GM12865 (cell line): ENCODE data around the gene BID.

Experiments
- DNase-seq: peaks from one replicate; pipeline ENCODE4 v3.0.0; 2010; ENCODE audit warnings: low read depth
- H3K4me3 ChIP-seq: 2 replicates; pipeline ENCODE4 v1.5.1; 2011; ENCODE audit warnings: mild to moderate bottlenecking, low read depth, low read length, control low read depth
- CTCF ChIP-seq: IDR thresholded peaks from 2 replicates; pipeline ENCODE4 v1.5.1; 2011; ENCODE audit warnings: low read length, control low read depth, low read depth, inconsistent platforms; ENCODE audit not compliant: insufficient read depth; ENCODE audit errors: missing control alignments

Gene BID

DNA sequence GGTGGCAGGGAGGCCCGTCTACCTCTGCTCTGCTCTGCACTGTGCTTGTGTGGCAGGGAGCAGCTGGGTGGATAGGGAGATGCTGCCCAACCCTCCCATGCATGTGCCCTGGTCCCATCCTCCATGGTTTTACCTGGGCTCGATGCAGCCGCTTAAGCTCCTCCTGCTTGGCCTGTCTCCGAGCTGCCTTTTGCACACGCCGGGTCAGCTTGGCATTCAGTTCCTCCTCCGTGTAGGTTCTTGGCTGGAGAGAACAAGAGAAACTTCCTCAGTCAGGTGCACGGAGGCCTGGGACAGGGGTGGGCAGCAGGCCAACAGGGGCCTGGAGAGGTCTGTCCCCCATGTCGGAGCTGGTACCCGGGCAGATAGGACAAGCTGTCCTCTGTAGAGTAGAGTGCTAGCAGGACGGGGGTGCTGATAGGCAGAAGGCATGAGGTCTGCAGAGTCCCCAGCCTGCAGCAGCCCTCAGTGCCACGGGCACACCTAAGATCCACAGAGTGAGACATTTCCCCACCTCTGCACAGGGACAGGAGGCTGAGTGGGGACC is 36.4 kb upstream of the BID start:
- no peak for DNase-seq
- no peak for TF ChIP-seq CTCF
- H3K4me3 ChIP-seq, result no peak overlapping the region

GRCh38 chr22:17808693-17809403 is 34.6 kb upstream of the BID start:
- DNase-seq, result peak; percentile 60
- no peak overlapping the region for H3K4me3 ChIP-seq
- TF ChIP-seq CTCF, result no peak

GRCh38 chr22:17807578-17808410 is 33.5 kb upstream of the BID start:
- TF ChIP-seq CTCF, result no peak
- H3K4me3 ChIP-seq, result no peak overlapping the region
- no peak for DNase-seq

- TF ChIP-seq CTCF, result no peak
- DNase-seq, result no peak
- no peak overlapping the region for H3K4me3 ChIP-seq
Observed at GRCh38 chr22:17807086-17807485, 32.8 kb upstream of the BID start.

DNA sequence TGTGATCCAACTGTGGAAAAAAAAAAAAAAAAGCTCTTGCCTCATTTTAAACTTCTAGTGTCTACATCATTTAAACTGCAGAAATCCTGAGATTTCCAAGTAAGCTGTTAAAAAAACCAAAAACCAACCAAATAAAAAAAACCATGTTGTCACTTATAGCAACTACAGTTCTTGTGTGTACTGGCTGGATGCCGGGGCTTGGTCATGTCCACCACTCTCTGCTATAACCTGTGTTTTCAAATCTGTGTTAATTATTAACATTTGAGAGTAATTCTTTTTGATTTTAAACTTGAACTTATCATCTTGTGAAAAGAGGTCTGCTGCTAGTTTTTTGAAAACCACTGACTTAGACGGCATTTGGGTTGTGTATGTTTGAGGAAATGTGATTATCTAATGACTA is 32.2 kb upstream of the BID start:
- no peak overlapping the region for H3K4me3 ChIP-seq
- no peak for TF ChIP-seq CTCF
- no peak for DNase-seq

DNA sequence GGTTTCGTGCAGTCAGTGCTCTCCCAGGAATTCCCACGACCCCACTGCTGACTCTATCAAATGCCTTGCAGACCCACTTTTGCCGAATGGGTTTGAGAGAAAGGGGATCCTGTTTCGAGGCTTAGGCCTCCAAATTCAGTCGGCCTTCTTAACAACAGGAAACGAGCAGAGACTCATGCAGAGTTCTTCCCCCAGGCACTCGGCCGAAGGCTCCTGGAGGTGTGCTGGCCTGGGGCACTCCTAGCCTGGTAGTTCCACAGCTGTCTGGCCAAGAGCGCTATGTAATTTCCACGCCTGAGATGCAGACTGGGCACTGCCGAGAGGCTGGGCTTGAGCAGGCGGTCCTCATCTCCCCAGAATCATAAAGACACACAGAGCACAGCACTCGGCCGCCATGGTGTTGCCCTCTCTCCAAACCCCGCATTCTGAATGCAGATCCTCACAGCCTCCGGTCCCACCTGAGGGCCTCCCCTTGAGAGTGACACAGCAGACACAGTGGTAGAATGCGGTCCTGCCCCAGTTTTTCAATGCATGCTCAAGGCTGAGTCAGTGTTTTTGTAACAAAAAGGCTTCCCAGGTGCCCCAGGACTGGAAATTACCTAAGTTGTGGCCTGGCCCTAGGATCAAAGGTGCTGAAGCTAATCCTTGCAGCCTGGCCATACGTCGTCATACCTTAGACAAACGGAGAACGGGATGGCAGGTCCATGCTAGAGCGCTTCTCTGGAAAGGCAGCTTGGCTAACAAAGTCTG is 30.2 kb upstream of the BID start:
- TF ChIP-seq CTCF, result no peak
- H3K4me3 ChIP-seq, result no peak overlapping the region
- no peak for DNase-seq
